GM12873 (cell line): ENCODE measurements around the gene FERMT1.

Source experiments
- TF ChIP-seq, protein P1 (sequence below): IDR thresholded peaks from 2 replicates; pipeline ENCODE4 v1.5.1; 2012; ENCODE audit warnings: low read depth, mild to moderate bottlenecking, moderate library complexity, low read length, control low read depth; ENCODE audit not compliant: insufficient read depth; ENCODE audit errors: missing control alignments

The FERMT1 gene

GRCh38 chr20:6048391-6048790, 74.4 kb downstream of the FERMT1 start:
- TF ChIP-seq, protein P1, sequence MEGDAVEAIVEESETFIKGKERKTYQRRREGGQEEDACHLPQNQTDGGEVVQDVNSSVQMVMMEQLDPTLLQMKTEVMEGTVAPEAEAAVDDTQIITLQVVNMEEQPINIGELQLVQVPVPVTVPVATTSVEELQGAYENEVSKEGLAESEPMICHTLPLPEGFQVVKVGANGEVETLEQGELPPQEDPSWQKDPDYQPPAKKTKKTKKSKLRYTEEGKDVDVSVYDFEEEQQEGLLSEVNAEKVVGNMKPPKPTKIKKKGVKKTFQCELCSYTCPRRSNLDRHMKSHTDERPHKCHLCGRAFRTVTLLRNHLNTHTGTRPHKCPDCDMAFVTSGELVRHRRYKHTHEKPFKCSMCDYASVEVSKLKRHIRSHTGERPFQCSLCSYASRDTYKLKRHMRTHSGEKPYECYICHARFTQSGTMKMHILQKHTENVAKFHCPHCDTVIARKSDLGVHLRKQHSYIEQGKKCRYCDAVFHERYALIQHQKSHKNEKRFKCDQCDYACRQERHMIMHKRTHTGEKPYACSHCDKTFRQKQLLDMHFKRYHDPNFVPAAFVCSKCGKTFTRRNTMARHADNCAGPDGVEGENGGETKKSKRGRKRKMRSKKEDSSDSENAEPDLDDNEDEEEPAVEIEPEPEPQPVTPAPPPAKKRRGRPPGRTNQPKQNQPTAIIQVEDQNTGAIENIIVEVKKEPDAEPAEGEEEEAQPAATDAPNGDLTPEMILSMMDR = no peak

DNA sequence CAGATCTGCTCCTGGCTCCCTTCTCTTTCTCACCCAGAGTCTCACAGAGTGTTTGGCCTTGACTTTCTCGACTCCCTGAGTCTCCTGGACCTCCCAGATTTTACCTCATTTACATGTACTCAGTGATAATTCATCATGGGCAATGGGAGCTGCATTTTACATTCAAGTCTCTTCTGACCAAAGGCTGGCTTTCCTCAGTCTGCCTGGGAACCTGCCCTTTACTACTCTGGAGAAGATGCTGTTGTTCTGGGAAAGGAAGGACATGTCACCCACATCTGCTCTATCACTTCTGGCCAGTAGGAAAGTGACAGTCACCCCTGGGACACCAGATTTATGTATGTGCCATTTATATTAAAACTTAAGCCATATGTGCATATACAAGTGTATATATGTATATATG, 76.4 kb downstream of the FERMT1 start:
- TF ChIP-seq, protein P1 = no peak

DNA sequence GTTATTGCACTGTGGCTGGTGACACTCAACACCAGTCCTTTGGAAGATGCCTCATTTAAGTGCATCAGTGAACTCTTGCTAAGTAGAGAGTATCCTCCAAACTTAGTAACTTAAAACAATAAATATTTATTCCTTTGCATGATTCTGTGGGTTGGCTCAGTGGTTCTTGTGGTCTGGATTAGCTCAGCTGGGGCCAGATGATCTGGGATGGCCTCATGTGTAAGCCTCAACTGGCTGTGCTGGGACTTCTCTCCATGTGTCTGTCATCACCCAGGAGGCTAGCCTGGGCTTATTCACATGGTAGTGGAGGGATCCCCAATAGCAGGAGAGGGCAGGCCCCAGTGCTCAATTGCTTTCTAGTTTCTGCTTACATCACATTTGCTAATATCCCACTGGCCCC, 77.3 kb downstream of the FERMT1 start:
- TF ChIP-seq, protein P1 = no peak

GRCh38 chr20:6044115-6044514, 78.7 kb downstream of the FERMT1 start:
- TF ChIP-seq, protein P1 = no peak

- TF ChIP-seq, protein P1 = no peak
These were observed 81.0 kb downstream of the FERMT1 start for GRCh38 chr20:6041808-6042265.

GRCh38 chr20:6040958-6041807, 81.6 kb downstream of the FERMT1 start:
- TF ChIP-seq, protein P1 = no peak

DNA sequence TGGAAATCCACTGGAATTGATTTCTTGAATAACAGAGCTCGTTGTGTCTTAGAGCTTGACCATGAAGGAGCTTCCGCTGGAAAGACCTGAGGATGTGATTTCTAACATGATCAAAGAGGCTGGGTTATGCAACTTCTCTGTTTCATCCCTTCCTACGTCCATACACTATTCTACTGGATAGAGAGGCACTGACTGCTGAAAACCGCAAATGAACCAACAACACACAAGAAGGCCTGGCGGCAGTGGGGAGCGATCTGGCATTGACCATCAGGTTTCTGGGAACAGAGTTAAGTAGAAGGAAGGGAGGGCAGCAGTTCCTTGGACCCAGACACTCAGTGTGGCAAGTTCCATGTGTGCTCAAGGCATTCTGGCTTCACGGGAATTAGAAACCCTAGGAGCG, 82.3 kb downstream of the FERMT1 start:
- TF ChIP-seq, protein P1 = no peak
